H1 (cell line): ENCODE measurements around the gene LIG4. TPM values are rescaled to one million over a fixed set of nuclear protein-coding genes. Genes with fewer than 3 reads are reported as not detected.

Experiments
- CTCF ChIA-PET: fragments of 300-600 bp; sonication (Branson Sonifier 250); formaldehyde crosslinking; loops from one replicate; lab custom pipeline; 2021; ENCODE audit not compliant: partially characterized antibody; lab: Charles Lee
- POLR2A ChIA-PET: fragments of 300-600 bp; sonication (Branson Sonifier 250); formaldehyde crosslinking; loops from one replicate; lab custom pipeline; 2021; ENCODE audit warnings: inconsistent platforms; ENCODE audit not compliant: partially characterized antibody; lab: Charles Lee
- DNase-seq, 2 experiments: peaks; one replicate each; pipeline versions ENCODE4 v3.0.0 to v3.0.0-alpha.2; 2010 to 2022; ENCODE audit warnings: low spot score in 2 of 2, low read depth in 1 of 2, mixed read lengths in 1 of 2
- FAIRE-seq: peaks from 2 replicates; lab custom pipeline; 2011; peaks lifted over from hg19 to GRCh38; lab: Jason Lieb, UNC
- H2AFZ ChIP-seq: 2 replicates; pipeline ENCODE4 v1.8.1; 2012; ENCODE audit warnings: low read length, inconsistent platforms
- H2AK5ac ChIP-seq: 2 replicates; pipeline ENCODE4 v1.6.1; 2013; ENCODE audit warnings: low read depth, low read length
- H2BK120ac ChIP-seq: replicated peaks from 2 replicates; pipeline ENCODE3; 2013; ENCODE audit warnings: low read depth, low read length, inconsistent platforms
- H2BK12ac ChIP-seq: 2 replicates; pipeline ENCODE4 v1.6.1; 2013; ENCODE audit warnings: low read depth, low read length
- H2BK15ac ChIP-seq: 2 replicates; pipeline ENCODE4 v1.6.1; 2013; ENCODE audit warnings: low read length
- H2BK20ac ChIP-seq: 2 replicates; pipeline ENCODE4 v1.6.1; 2013; ENCODE audit warnings: low read length
- H2BK5ac ChIP-seq: 2 replicates; pipeline ENCODE4 v1.6.1; 2013; ENCODE audit warnings: low read depth, low read length
- H3K14ac ChIP-seq: 2 replicates; pipeline ENCODE4 v1.6.1; 2013; ENCODE audit warnings: inconsistent platforms; ENCODE audit not compliant: insufficient read length
- H3K18ac ChIP-seq: 2 replicates; pipeline ENCODE4 v1.6.1; 2013; ENCODE audit warnings: low read length; ENCODE audit errors: extremely low read depth
- H3K23ac ChIP-seq: 2 replicates; pipeline ENCODE4 v1.6.1; 2013; ENCODE audit warnings: inconsistent platforms; ENCODE audit not compliant: insufficient read length
- H3K23me2 ChIP-seq: 2 replicates; pipeline ENCODE4 v1.6.1; 2013; ENCODE audit warnings: low read depth, low read length
- H3K27ac ChIP-seq: 2 replicates; pipeline ENCODE4 v1.6.1; 2011; ENCODE audit warnings: low read depth, low read length, inconsistent platforms
- H3K27me3 ChIP-seq, 4 experiments: replicated peaks in 1 of 4; 1 replicate in 1 of 4; 2 replicates in 3 of 4; pipeline versions ENCODE4 v1.6.1 to v1.8.1; 2011 to 2013; ENCODE audit warnings: low read length in 3 of 4, mild to moderate bottlenecking in 3 of 4, inconsistent platforms in 2 of 4, mixed read lengths in 2 of 4, moderate library complexity in 1 of 4; ENCODE audit not compliant: control insufficient read depth in 3 of 4, insufficient read depth in 3 of 4; ENCODE audit errors: extremely low read depth in 1 of 4
- H3K36me3 ChIP-seq, 4 experiments: 2 replicates each; pipeline versions ENCODE4 v1.6.1 to v1.8.1; 2011 to 2013; ENCODE audit warnings: mild to moderate bottlenecking in 4 of 4, low read length in 3 of 4, moderate library complexity in 2 of 4, control low read depth in 1 of 4, inconsistent platforms in 1 of 4; ENCODE audit not compliant: insufficient read depth in 4 of 4, control insufficient read depth in 2 of 4
- H3K4ac ChIP-seq: replicated peaks from 2 replicates; pipeline ENCODE3; 2013; ENCODE audit warnings: low read length, low read depth, mixed read lengths, inconsistent platforms; ENCODE audit not compliant: insufficient read length
- H3K4me1 ChIP-seq, 4 experiments: replicated peaks in 1 of 4; 1 replicate in 1 of 4; 2 replicates in 3 of 4; pipeline versions ENCODE4 v1.6.1 to v1.8.1; 2011 to 2013; ENCODE audit warnings: low read length in 3 of 4, inconsistent platforms in 2 of 4, mixed read lengths in 1 of 4; ENCODE audit not compliant: insufficient read depth in 4 of 4, control insufficient read depth in 3 of 4
- H3K4me2 ChIP-seq, 2 experiments: 2 replicates each; pipeline versions ENCODE4 v1.6.1 to v1.8.1; 2011 to 2013; ENCODE audit warnings: low read depth in 2 of 2, low read length in 2 of 2, control low read depth in 1 of 2, inconsistent platforms in 1 of 2, mild to moderate bottlenecking in 1 of 2; ENCODE audit not compliant: insufficient read depth in 1 of 2
- H3K4me3 ChIP-seq, 4 experiments: fragments of 200-600, 300-600 bp in 1 of 4; sonication (generic), shearing (Covaris generic), sonication (Bioruptor Twin) in 1 of 4; 2 replicates each; pipeline versions ENCODE4 v1.5.1 to v1.8.1; 2011 to 2016; ENCODE audit warnings: low read length in 4 of 4, low read depth in 3 of 4, control low read depth in 2 of 4, inconsistent platforms in 2 of 4, mild to moderate bottlenecking in 2 of 4, mixed read lengths in 1 of 4, moderate library complexity in 1 of 4; ENCODE audit not compliant: insufficient read depth in 2 of 4; ENCODE audit errors: extremely low read depth in 1 of 4
- H3K56ac ChIP-seq: replicated peaks from 2 replicates; pipeline ENCODE3; 2013; ENCODE audit warnings: low read depth, mild to moderate bottlenecking, mixed read lengths, low read length, inconsistent platforms; ENCODE audit not compliant: insufficient read length
- H3K79me1 ChIP-seq: 2 replicates; pipeline ENCODE4 v1.6.1; 2013; ENCODE audit warnings: low read depth, low read length, control low read depth
- H3K79me2 ChIP-seq, 2 experiments: 2 replicates each; pipeline versions ENCODE4 v1.6.1 to v1.8.1; 2012 to 2013; ENCODE audit warnings: low read length in 2 of 2, mild to moderate bottlenecking in 2 of 2, inconsistent platforms in 1 of 2; ENCODE audit not compliant: insufficient read depth in 2 of 2, control insufficient read depth in 1 of 2
- H3K9ac ChIP-seq, 4 experiments: replicated peaks in 1 of 4; 1 replicate in 1 of 4; 2 replicates in 3 of 4; pipeline versions ENCODE4 v1.6.1 to v1.8.1; 2011 to 2013; ENCODE audit warnings: low read depth in 3 of 4, low read length in 3 of 4, control low read depth in 2 of 4, mild to moderate bottlenecking in 2 of 4, moderate library complexity in 2 of 4, inconsistent platforms in 1 of 4; ENCODE audit errors: extremely low read depth in 1 of 4
- H3K9me3 ChIP-seq, 2 experiments: 2 replicates each; pipeline versions ENCODE4 v1.6.1 to v1.8.1; 2012 to 2013; ENCODE audit warnings: mild to moderate bottlenecking in 2 of 2, moderate library complexity in 2 of 2, control low read depth in 1 of 2, inconsistent platforms in 1 of 2, low read depth in 1 of 2, low read length in 1 of 2, mixed read lengths in 1 of 2; ENCODE audit not compliant: insufficient read depth in 2 of 2
- H4K20me1 ChIP-seq, 2 experiments: replicated peaks in 1 of 2; 2 replicates each; pipeline versions ENCODE3 to v1.8.1; 2011 to 2013; ENCODE audit warnings: inconsistent platforms in 2 of 2, low read length in 2 of 2, mild to moderate bottlenecking in 1 of 2; ENCODE audit not compliant: insufficient read depth in 2 of 2, control insufficient read depth in 1 of 2
- H4K5ac ChIP-seq: 2 replicates; pipeline ENCODE4 v1.6.1; 2013; ENCODE audit warnings: low read length, low read depth, mixed read lengths, inconsistent platforms; ENCODE audit not compliant: insufficient read length
- H4K8ac ChIP-seq: 2 replicates; pipeline ENCODE4 v1.8.0; 2013; ENCODE audit warnings: mild to moderate bottlenecking, moderate library complexity, low read length, inconsistent platforms; ENCODE audit not compliant: insufficient read depth; ENCODE audit errors: extremely low read depth
- H4K91ac ChIP-seq: replicated peaks from 2 replicates; pipeline ENCODE3; 2013; ENCODE audit warnings: low read length, mixed read lengths, inconsistent platforms; ENCODE audit not compliant: insufficient read length
- BACH1 ChIP-seq: IDR thresholded peaks from 2 replicates; pipeline ENCODE4 v1.6.1; 2012; ENCODE audit warnings: low read length, improper control_type of control experiment
- BRCA1 ChIP-seq: IDR thresholded peaks from 2 replicates; pipeline ENCODE4 v1.6.1; 2012; ENCODE audit warnings: low read depth, low read length, improper control_type of control experiment
- CBX8 ChIP-seq: fragments of 300-800, 300-1000 bp; sonication (generic); IDR thresholded peaks from 2 replicates; pipeline ENCODE4 v1.7.1; 2016; ENCODE audit warnings: low read depth, low read length, borderline replicate concordance
- CHD2 ChIP-seq: IDR thresholded peaks from 2 replicates; pipeline ENCODE4 v1.6.1; 2012; ENCODE audit warnings: low read length, improper control_type of control experiment
- CREB1 ChIP-seq: IDR thresholded peaks from 2 replicates; pipeline ENCODE4 v1.6.1; 2012; ENCODE audit warnings: inconsistent platforms
- CTBP2 ChIP-seq: IDR thresholded peaks from 2 replicates; pipeline ENCODE4 v1.7.0; 2011; ENCODE audit warnings: borderline replicate concordance, mild to moderate bottlenecking, moderate library complexity, mixed read lengths, low read length; ENCODE audit not compliant: insufficient read depth, insufficient read length
- GABPA ChIP-seq: IDR thresholded peaks from 2 replicates; pipeline ENCODE4 v1.6.1; 2011; ENCODE audit warnings: mild to moderate bottlenecking, low read length, moderate library complexity, borderline replicate concordance; ENCODE audit not compliant: insufficient read depth
- GTF2F1 ChIP-seq: IDR thresholded peaks from 2 replicates; pipeline ENCODE4 v1.6.1; 2012; ENCODE audit warnings: low read depth, low read length, improper control_type of control experiment, borderline replicate concordance
- JUN ChIP-seq: IDR thresholded peaks from 2 replicates; pipeline ENCODE4 v1.6.1; 2011; ENCODE audit warnings: low read depth, mild to moderate bottlenecking, improper control_type of control experiment, low read length
- POU5F1 ChIP-seq: IDR thresholded peaks from 2 replicates; pipeline ENCODE4 v1.6.1; 2011; ENCODE audit warnings: low read depth, mild to moderate bottlenecking, low read length, moderate library complexity
- RAD21 ChIP-seq, 2 experiments: IDR thresholded peaks in 1 of 2; conservative IDR thresholded peaks in 1 of 2; 2 replicates each; pipeline ENCODE4 v1.6.1; 2011; ENCODE audit warnings: low read depth in 2 of 2, low read length in 2 of 2, improper control_type of control experiment in 1 of 2, inconsistent platforms in 1 of 2, mild to moderate bottlenecking in 1 of 2, moderate library complexity in 1 of 2
- SIRT6 ChIP-seq: IDR thresholded peaks from one replicate; pipeline ENCODE4 v1.7.1; 2012; ENCODE audit warnings: low read length, inconsistent platforms
- SUZ12 ChIP-seq: fragments of 200-600 bp; sonication (generic); IDR thresholded peaks from 2 replicates; pipeline ENCODE4 v1.6.1; 2012; ENCODE audit warnings: mild to moderate bottlenecking, inconsistent platforms, low read length, moderate library complexity, mixed read lengths
- WGBS, 2 experiments: shearing (Covaris generic) in 1 of 2; methylation state at CpG; one replicate each; pipeline versions ENCODE4 v1.1.6 to v1.1.7; 2013 to 2015; ENCODE audit warnings: low lambda C conversion rate in 2 of 2, mixed read lengths in 2 of 2, inconsistent platforms in 1 of 2, low coverage in 1 of 2, missing lambda C conversion rate in 1 of 2; ENCODE audit not compliant: insufficient replicate concordance in 2 of 2, insufficient coverage in 1 of 2, insufficient read length in 1 of 2; ENCODE audit errors: extremely low coverage in 1 of 2, missing lambda C conversion rate in 1 of 2; 5-methylcytosine and 5-hydroxymethylcytosine counted together
- polyA plus RNA-seq, 7 experiments: library from polyadenylated mRNA; depleted of rRNA in 3 of 7; stranded (reverse) in 5 of 7; unstranded in 2 of 7; fragments of >200 nt in 5 of 7; fragments of 200-250 nt in 2 of 7; gene quantifications; 1 replicate in 5 of 7; 2 replicates in 1 of 7; 4 replicates in 1 of 7; pipeline versions ENCODE4 v1.2.1 to v1.2.3, GENCODE V29; 2011 to 2013; ENCODE audit warnings: missing spikeins in 2 of 7, mixed read lengths in 2 of 7
- total RNA-seq: library from RNA; stranded (reverse); fragmentation: NEBNext Ultra II Directional; extraction: Animal tissue kit (Norgen Biotek cat#: 25700); gene quantifications from 2 replicates; pipeline ENCODE4 v1.2.1, GENCODE V29; 2021

Gene LIG4
- total and polyA plus RNA-seq, 2 of the 8 experiments (the other 6 are each of a cell fraction or from before 2014, with no cell fraction given) = 1.1 to 4.5 TPM

DNA sequence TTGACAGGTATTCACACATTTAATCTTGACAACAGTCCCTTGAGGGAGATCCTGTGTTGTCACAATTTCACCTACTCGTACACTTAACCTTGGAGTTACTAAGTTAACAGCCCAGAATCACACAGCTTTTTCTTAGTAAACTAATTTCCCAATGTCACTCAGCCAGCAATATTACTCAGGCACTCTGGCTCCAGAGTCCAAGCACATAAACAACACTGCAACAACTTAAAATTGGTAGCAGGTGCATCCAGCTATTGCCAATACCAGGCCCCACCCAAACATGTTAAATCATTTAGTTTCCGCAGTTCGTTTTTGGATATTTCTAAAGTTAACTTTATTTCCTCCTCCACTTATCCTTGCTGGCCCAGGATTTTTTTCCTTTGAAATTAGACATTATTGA lies 32.7 kb downstream of the LIG4 start:
- H3K27me3 ChIP-seq = no peaks in the 10 kb centered on the region
- POLR2A ChIA-PET = no interaction called here
- 92% methylated on average over 3 of the region's 3 CpGs; no CpG with 5 or more reads in 1 of the 2 experiments for WGBS, 2 experiments
- no peak overlapping the region for H4K8ac ChIP-seq
- H3K4me1 ChIP-seq = no peaks in the 10 kb centered on the region
- no peak overlapping the region for H3K23ac ChIP-seq
- H3K9ac ChIP-seq = no peak overlapping the region
- H2BK12ac ChIP-seq = no peak overlapping the region
- CTCF ChIA-PET = interaction anchor here (0.7 to 1.3 kb wide), 2 partner anchors 27 to 88 kb away, joined by 3 to 4 read pairs; no protein-coding TSS in a partner anchor
- no peak overlapping the region for H4K91ac ChIP-seq
- no peaks in the 10 kb centered on the region for H4K20me1 ChIP-seq
- no peak for FAIRE-seq
- H2BK120ac ChIP-seq = no peak overlapping the region
- H3K36me3 ChIP-seq = no peaks in the 10 kb centered on the region
- no peak overlapping the region for H3K27ac ChIP-seq
- H2BK5ac ChIP-seq = no peak overlapping the region
- no peaks in the 10 kb centered on the region for H3K79me2 ChIP-seq
- no peak overlapping the region for H3K56ac ChIP-seq
- H3K4ac ChIP-seq = no peak overlapping the region
- H3K23me2 ChIP-seq = no peaks in the 10 kb centered on the region
- no peak for DNase-seq
- no peak overlapping the region for H2BK15ac ChIP-seq
- H4K5ac ChIP-seq = no peak overlapping the region
- no peak overlapping the region for H2BK20ac ChIP-seq
- H3K79me1 ChIP-seq = no peaks in the 10 kb centered on the region
- no peak overlapping the region for H2AK5ac ChIP-seq
- H3K9me3 ChIP-seq = no peaks in the 10 kb centered on the region
- H3K18ac ChIP-seq = no peak overlapping the region
- H3K14ac ChIP-seq = no peak overlapping the region
- no peak overlapping the region for H2AFZ ChIP-seq
- H3K4me3 ChIP-seq = no peak overlapping the region
- no peak overlapping the region for H3K4me2 ChIP-seq
- no peak for TF ChIP-seq GTF2F1
- TF ChIP-seq CREB1 = no peak
- TF ChIP-seq BRCA1 = no peak
- TF ChIP-seq JUN = no peak
- TF ChIP-seq CHD2 = no peak
- no peak for TF ChIP-seq SUZ12
- no peak for TF ChIP-seq SIRT6
- no peak for TF ChIP-seq CTBP2
- no peak for TF ChIP-seq GABPA
- no peak for TF ChIP-seq BACH1
- TF ChIP-seq RAD21 (IDR thresholded peaks at IDR 0.05 in 1 of 2, conservative IDR thresholded peaks at IDR 0.05 in 1 of 2; ENCODE audit: low read depth in 2 of 2, low read length in 2 of 2) = no peak
- TF ChIP-seq CBX8 = no peak
- TF ChIP-seq POU5F1 = no peak
